Stimulated activated CD8-positive, alpha-beta memory T cell treated with anti-CD3 and anti-CD28 coated beads, Interleukin-4, amount 100 ng/mL, for 4 hours (primary cell): Measurements from ENCODE around the gene SHTN1.

Experiments used
- DNase-seq, 2 donors: peaks; one replicate each; pipeline ENCODE4 v3.0.0-alpha.2; 2020; ENCODE audit warnings: low read depth in 2 of 2, low spot score in 1 of 2

The SHTN1 gene

DNA sequence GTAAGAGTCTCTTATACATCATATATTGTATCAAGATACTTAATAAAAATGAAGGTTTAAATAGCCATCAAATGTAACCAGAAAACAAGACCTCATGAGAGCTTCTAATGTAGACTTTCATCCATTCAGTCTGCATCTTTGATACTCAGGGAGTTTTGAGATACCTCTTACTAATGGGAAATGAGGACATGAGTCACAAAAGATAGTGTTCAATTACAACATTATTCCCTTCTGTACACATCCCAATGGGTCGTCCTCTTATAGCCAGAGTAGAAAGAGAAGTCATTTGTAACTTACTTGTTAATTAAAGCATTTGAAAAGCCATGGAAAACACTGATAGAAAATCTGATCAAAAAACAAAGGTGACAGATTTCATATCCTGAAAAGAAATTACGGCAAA, 19.4 kb downstream of the SHTN1 start:
- DNase-seq: no peak

DNA sequence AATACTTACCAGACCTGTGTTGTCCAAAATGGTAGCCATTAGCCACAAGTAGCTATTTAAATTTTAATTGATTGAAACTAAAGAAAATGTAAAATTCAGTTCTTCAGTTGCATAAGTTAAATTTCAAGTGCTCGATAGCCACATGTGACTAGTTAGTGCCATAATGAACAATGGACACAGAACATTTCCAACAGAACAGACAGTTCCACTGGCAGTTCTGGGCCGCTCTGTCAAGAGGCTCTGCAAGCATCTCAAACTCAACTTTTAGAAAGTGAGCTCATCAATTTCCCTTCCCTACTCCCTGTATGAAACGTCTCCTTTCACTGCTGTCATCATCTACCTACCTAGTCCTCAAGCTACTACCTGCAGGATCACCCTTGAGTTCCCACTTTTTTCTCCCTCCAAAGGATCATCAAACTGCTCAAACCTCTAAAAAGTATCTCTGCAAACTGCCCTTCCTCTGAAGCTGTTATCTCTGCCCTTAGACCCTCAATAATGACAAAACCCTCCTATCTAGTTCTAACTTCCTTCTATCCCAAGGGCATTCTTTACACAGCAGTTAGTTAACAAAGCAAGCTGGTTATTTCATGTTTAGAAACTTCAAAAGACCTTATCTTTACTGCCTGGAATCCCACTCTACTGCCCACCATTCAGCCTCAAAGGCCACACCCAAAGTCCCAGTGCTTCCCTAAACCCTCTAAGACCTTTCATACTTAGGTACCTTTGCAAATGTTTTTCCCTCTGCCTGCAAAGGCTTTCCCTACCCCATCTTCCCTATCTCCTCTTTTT, 20.6 kb downstream of the SHTN1 start:
- no peak for DNase-seq

DNA sequence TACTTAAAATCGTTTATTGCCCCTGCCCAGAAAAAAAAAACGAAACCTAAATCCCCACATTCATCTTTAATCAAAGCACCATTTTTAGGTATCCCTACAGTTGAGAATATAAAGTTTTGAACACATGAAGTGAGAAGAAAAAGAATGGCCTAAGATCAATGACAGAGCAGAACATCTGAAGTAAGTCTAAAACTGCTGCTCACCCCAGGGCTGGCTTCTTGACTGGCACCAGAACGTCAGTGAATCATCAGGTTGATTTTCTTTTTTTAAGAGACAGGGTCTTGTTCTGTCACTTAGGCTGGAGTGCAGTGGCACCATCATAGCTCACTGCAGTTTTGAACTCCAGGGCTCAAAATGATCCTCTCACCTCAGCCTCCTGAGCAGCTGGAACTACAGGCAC, 24.9 kb downstream of the SHTN1 start:
- no peak for DNase-seq

GRCh38 chr10:116978901-116979300, 26.1 kb downstream of the SHTN1 start:
- no peak for DNase-seq

- no peak for DNase-seq
These were observed 30.5 kb downstream of the SHTN1 start for GRCh38 chr10:116974456-116975005.

DNA sequence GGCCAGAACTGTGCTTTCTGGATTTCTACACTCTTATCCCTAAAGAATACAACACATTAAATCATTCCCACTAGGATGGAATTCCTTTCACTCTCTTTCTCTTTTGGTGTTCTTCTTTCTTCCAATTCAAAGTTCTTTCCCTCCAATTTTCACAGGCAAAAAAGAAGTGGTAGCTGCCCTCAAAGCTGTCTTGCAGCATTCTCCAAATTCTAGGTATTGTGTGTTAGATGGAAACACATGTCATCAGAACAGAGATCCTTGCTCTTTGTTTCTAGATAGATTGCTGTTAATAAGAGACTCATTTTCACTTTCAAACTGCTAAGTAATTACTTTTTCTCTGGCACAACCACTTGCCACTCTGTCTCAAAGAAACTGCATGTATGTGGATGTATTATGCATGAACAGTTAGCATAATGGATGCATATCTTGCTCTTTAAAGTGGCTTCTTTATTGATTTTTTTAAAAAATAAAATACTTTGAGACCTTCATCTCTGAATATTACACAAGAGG, 31.0 kb downstream of the SHTN1 start:
- DNase-seq: no peak

- no peak for DNase-seq
These were observed 31.5 kb downstream of the SHTN1 start for GRCh38 chr10:116973371-116973905.

DNA sequence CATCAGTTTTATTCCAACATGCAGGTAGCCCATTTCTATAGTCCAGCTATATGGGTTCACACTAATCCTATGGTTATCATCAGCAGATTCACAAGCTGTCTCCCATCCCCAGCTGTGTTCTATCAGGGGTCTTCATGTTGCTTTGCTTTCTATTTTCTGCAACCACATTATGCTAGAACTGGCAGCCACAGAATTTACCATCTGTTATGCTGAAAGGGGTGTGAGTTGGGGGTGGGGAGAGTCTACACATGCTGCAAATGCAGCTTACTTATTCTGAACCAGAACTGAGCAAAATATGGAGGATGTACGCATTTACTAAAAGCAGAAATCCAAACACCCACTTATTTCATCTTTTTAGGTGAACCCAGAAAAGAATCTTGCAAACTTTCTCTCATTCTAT, 32.9 kb downstream of the SHTN1 start:
- DNase-seq: no peak

- DNase-seq: no peak
These were observed 34.9 kb downstream of the SHTN1 start for GRCh38 chr10:116970050-116970449.

GRCh38 chr10:116968331-116968730, 36.7 kb downstream of the SHTN1 start:
- DNase-seq: no peak

- no peak for DNase-seq
These were observed 43.4 kb downstream of the SHTN1 start for GRCh38 chr10:116961406-116962251.

DNA sequence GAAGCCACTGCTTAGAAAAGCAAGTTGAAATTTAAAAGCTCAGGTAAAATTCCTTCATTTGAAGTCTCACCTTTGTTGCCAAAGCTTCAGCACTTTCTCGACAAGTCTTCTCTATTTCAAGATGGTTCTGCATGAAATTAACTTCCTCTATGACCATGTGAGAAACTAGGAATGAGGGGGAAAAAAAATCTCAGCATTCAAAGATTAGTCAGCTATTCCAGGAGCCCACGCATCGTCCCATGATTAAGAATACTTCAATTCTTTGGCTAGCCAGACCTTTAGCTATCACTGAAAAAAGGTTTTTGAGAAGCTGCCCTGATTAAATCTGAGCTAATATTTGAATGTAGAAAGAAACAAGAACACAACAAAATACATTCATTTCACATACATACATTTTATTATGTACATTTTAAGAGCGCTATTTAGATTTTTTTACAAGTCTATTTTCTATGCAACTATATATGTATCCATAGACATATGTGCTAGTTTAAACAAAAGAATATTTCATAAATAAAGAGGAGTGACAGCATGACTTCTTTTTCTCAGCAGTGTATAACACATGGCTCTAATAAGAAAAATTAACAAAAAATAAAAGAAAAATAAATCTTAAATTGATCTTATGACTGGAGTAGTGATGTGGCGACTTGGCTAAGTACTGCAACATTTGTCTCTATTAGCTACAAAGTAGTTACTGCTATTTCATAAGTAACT, 44.8 kb downstream of the SHTN1 start:
- DNase-seq: no peak

GRCh38 chr10:116952729-116953128, 52.3 kb downstream of the SHTN1 start:
- no peak for DNase-seq

DNA sequence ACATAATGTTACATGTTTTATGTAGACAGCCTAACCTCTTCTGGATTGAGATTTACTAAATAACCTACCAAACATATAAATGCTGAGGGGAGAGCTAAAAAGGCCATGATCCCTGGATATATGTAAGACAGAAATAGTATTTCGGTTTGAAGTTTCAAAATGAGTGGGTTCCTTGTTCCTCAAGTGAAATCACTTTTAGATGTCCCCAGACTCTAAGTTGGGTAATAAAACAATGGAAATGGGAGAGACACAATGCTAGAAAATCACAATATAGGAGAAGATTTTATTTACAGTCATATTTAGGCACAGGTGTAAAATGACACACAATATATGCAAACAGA, 56.5 kb downstream of the SHTN1 start:
- no peak for DNase-seq

- no peak for DNase-seq
These were observed 57.0 kb downstream of the SHTN1 start for GRCh38 chr10:116947841-116948529.

DNA sequence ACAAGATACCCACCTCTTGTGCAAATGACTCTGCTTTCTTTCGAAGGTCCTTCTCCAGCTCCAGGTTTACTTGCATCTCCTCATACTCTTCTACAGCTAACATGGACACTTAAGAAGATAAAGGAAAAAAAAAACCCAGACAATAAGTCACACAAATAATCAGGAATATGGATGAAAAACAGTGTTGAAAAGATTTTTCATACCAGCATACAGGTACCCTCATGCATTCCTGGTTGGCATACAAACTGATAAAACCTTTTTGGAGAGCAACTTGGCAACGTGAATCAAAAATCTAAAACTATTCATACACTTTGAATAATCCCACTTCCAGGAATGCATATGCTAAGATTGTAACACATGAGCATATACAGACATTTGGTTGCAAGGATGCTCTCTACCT, 60.1 kb downstream of the SHTN1 start:
- DNase-seq: no peak

DNA sequence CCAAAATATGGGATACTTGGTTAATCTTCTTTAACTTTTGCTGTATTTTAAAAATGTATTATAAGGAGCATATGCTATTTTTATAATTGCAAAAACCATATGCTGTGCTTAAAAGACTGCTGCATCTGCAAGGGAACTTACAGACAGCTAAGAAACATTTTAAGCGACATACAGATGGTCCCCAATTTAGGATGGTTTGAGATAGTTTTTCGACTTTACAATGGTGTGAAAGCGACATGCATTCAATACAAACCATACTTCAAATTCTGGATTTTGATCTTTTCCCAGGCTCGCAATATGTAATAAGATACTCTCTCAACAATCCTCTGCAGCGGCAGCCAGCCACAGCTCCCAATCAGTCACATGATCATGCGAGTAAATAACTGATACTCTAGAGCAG, 73.2 kb downstream of the SHTN1 start:
- DNase-seq: no peak

DNA sequence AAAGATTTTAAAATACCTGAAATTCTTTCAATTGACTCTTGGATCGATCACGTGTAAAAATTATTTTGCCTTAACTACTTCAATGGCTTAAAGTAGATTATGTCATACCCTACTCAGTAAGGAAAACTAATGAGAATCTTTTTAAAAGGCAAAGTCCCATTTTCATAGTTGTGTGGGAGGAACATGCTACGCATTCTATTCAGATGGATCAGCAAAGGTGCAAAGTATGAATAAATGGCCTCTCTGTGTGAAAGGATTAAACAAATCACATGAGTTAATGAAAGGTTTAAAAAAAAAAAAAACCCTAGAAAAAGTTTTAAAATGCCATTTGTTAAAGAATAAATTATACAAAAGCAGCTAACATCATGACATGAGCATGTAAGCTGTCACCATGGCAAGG, 78.6 kb downstream of the SHTN1 start:
- DNase-seq: no peak

GRCh38 chr10:116925056-116925455, 79.9 kb downstream of the SHTN1 start:
- DNase-seq: no peak

DNA sequence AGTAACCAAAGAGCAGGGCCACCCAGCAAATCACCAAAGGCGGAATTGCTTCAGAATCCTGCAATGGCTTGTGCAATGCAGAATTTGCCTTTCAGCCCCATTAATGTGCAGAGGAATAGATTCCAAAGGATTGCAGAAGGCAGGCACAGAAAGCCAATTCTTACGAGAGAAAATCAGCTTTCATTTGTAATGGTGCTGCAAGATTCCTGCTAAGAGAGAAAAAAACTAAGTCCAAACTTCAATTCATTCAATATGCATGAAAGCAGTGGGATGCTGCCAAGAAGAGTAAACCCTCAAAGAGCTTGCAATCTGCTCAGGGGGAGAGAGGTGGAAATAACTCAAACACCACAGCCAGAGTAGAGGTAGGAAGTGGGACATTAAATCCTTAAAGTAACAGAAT, 85.3 kb downstream of the SHTN1 start:
- no peak for DNase-seq

DNA sequence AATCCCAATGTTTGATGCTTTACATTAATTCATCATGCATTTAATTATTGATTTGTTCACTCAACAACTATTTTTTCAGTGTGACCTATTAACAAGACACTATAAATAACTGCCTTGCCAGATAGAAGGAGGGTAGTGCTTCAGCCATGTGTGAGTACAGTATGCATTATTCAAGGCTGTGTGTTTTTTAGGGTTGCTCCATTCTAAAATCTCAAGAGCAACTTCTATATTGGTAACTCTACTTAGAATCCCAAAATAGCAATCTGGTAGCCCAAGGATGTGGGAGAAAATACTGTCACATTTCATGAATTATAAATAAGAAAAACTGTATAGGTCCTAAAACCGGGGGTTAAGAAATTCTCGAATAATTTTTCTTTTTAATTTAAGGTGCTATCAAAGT, 85.8 kb downstream of the SHTN1 start:
- DNase-seq: no peak
